Prostate gland (tissue), 2 donors: Measurements from ENCODE around the gene NEIL1.

ENCODE experiments used
- POLR2A ChIP-seq: fragments of 450-650 bp; IDR thresholded peaks from one replicate; pipeline ENCODE4 v1.6.1; 2016; ENCODE audit warnings: antibody characterized with exemption, mild to moderate bottlenecking
- TF ChIP-seq, protein P1 (sequence below), 4 experiments: fragments of 200-600 bp in 2 of 4; fragments of 450-650 bp in 2 of 4; sonication (generic) in 2 of 4; IDR thresholded peaks; 1 replicate in 3 of 4; 2 replicates in 1 of 4; pipeline ENCODE4 v1.5.1; 2016 to 2019; ENCODE audit warnings: antibody characterized with exemption in 4 of 4, mild to moderate bottlenecking in 2 of 4, moderate library complexity in 2 of 4

DNA sequence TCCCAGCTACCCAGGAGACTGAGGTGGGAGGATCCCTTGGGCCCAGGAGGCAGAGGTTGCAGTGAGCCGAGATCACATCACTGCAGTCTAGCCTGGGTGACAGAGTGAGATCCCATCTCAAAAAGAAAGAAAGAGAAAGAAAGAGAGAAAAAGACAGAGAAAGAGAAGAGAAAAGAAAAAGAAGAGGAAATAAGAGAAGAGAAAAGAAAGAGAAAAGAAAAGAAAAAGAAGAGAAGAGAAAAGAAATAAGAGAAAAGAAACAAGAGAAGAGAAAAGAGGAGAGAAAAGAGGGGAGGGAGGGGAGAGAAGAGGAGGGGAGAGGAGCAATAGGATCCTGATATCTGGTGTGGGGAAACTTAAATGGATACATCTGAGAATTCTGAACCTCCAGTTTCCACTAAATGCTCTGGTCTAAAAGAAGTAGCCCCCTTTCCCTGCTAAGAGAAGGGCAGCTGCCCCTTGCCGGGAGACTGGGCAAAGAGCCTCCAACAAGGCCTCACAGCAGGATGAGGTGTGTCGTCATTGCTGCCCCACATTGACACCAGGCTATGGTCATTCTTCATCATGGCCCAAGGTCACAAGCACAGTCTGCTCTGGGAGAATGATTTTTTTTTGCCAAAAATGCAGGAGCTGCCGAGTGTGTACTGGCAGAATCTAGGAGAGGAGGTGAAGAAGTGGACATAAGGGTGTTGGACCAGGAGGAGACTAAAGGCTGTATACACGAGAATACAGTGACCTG is 32.1 kb upstream of the NEIL1 start:
- TF ChIP-seq, protein P1, sequence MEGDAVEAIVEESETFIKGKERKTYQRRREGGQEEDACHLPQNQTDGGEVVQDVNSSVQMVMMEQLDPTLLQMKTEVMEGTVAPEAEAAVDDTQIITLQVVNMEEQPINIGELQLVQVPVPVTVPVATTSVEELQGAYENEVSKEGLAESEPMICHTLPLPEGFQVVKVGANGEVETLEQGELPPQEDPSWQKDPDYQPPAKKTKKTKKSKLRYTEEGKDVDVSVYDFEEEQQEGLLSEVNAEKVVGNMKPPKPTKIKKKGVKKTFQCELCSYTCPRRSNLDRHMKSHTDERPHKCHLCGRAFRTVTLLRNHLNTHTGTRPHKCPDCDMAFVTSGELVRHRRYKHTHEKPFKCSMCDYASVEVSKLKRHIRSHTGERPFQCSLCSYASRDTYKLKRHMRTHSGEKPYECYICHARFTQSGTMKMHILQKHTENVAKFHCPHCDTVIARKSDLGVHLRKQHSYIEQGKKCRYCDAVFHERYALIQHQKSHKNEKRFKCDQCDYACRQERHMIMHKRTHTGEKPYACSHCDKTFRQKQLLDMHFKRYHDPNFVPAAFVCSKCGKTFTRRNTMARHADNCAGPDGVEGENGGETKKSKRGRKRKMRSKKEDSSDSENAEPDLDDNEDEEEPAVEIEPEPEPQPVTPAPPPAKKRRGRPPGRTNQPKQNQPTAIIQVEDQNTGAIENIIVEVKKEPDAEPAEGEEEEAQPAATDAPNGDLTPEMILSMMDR (IDR thresholded peaks at IDR 0.05), result no peak
- no peak for TF ChIP-seq POLR2A
